ENCODE data around the gene LRRC28.

LRRC28 gene

GRCh38 chr15:99295840-99296239 is 44.6 kb downstream of the LRRC28 start:
- DNase-seq (ENCODE audit: low read depth) = no peak
- H3K4me3 ChIP-seq (ENCODE audit: low read depth, low read length) = no peak overlapping the region

DNA sequence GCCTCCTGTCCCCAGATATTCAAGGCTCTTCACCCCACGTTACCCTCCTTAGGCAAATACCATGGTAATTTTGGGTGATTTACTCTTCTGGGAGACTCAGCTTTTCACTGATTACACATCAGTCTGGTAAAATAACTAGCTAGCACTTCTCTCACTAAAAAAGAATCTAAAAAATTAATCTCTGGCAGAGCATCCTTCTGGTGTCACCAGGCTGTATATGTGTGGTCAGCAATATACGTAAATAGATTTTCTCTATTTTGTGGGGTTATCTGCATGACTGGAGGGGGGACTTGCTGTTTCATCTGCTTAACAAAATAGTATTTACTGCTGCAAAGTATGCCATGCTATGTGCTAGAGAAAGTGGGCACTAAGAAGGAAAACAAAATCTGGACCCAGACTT is 45.1 kb downstream of the LRRC28 start:
- no peak overlapping the region for H3K4me3 ChIP-seq (ENCODE audit: low read depth, low read length)

DNA sequence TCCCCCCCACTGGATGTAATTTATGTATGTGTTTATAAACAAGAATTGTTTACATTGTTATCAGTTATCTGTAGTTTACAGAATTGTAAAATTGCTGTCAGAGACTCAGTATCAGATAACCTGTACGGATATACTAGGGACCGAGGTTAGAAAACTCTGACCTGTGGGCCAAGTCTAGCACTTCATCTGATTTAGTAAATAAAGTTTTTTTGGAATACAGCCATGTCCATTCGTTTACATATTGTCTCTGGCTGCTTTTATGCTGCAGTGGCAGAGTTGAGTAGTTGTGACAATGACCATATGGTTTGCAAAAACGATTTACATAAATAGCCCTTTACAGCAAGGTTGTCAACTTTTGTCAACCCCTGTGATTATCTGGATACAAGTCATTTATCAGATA is 52.6 kb downstream of the LRRC28 start:
- no peak for DNase-seq (ENCODE audit: low read depth)
- H3K4me3 ChIP-seq (ENCODE audit: low read depth, low read length) = no peak overlapping the region

More for the DNA sequence above, 45.1 kb downstream of the LRRC28 start:
- DNase-seq (ENCODE audit: low read depth) = no peak

DNA sequence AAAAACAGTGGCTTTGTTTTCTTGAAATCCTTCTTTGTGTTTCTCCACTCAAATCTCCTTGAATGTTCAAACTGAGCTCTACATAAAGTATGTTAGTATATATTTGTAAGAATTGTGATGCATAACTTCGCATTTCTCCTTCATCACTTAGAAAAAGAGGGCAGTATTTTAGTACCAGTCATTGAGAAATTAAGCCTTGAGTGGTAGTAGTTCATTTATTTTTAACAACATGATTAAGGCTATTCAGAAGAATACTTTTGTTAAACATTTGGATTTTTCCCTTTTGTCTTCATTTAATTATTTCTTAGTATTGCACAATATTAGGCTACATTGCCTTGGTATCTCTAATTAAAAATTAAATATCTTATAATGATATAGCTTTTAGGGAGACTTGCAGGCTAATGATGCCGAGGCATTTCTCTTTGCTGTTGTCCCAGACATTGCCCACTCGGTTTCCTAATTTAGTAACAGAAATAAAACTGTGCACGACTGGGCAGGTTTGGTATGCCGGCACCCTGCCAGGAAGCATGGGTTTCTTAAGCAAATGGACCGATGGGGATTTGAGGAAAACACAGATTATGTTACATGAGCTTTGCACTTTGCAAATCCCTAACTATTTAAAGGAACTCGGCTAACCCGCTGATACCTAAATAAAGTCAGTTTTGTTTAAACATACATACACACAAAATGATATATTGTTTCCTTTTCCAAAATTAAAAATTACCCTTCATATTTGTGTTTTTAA is 54.7 kb downstream of the LRRC28 start:
- no peak overlapping the region for H3K4me3 ChIP-seq (ENCODE audit: low read depth, low read length)
- DNase-seq (ENCODE audit: low read depth) = peak; percentile 89

DNA sequence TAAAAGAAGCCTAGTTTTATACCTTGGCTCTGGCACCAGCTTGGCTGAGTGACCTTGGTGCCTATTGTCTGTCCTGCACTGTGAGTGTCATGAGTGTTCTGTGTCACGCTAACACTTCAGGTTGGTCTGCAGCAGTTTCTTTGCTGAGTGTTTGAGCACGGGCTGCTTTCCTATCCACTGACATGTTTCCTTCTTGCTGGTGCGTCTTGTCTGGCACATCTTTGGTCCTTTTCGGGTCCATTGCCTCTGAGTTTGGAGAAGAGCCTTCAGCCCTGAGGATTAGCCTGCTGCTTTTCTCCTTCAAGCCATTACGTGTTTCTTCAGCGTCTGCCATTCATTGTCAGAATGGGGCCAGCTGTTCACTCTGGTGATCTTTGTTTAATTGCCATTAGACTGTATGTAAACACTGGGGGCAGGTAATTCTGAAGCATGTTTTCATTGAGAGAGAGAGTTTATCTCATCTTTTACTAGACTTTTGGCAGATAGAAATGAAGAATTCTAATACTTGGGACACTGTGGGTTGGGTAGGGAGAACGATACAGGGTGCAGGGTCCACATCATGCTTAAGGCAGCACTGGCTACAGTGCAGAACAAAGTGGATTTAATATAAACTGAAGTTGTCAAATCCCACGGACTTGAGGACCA is 55.5 kb downstream of the LRRC28 start:
- H3K4me3 ChIP-seq (ENCODE audit: low read depth, low read length) = no peak overlapping the region
- no peak for DNase-seq (ENCODE audit: low read depth)

- no peak overlapping the region for H3K4me3 ChIP-seq (ENCODE audit: low read depth, low read length)
- DNase-seq (ENCODE audit: low read depth) = no peak
Observed at GRCh38 chr15:99307735-99308134, 56.5 kb downstream of the LRRC28 start.

DNA sequence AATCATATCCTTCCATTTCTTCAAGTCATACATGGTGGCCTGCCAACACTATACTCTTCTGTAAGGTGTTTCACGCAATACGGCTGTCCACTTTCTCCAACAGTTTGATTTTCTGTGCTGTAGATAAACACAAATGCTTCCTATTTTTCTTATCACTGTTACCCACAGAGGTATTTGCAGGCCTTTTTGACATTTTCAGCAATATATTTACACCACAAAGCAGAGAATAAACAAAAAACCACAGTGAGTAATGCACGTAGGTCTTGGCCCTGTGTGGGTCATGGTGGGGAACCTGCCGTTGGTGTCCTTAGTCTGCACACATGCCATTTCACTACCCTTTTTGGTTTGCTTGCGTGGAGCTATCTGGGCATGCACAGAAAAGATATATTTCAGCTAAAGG is 59.5 kb downstream of the LRRC28 start:
- DNase-seq (ENCODE audit: low read depth) = no peak
- no peak overlapping the region for H3K4me3 ChIP-seq (ENCODE audit: low read depth, low read length)

DNA sequence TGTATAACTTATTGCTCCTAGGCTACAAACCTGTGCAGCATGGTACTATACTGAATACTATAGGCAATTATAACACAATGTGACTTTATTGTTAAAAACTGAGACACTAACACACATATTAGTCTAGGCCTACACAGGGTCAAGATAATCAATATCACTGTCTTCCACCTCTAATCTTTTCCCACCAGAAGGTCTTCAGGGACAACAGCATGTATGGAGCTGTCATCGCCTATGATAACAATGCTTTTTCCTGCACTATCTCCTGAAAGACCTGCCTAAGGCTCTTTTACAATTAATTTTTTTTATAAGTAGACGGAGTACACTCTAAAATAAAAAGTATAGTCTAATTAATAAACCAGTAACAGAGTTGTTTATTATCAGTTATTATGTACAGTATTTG is 60.9 kb downstream of the LRRC28 start:
- DNase-seq (ENCODE audit: low read depth) = no peak
- no peak overlapping the region for H3K4me3 ChIP-seq (ENCODE audit: low read depth, low read length)

GRCh38 chr15:99312794-99313193 is 61.5 kb downstream of the LRRC28 start:
- H3K4me3 ChIP-seq (ENCODE audit: low read depth, low read length) = no peak overlapping the region
- DNase-seq (ENCODE audit: low read depth) = no peak

GRCh38 chr15:99315636-99316035 is 64.4 kb downstream of the LRRC28 start:
- H3K4me3 ChIP-seq (ENCODE audit: low read depth, low read length) = no peak overlapping the region
- DNase-seq (ENCODE audit: low read depth) = no peak

DNA sequence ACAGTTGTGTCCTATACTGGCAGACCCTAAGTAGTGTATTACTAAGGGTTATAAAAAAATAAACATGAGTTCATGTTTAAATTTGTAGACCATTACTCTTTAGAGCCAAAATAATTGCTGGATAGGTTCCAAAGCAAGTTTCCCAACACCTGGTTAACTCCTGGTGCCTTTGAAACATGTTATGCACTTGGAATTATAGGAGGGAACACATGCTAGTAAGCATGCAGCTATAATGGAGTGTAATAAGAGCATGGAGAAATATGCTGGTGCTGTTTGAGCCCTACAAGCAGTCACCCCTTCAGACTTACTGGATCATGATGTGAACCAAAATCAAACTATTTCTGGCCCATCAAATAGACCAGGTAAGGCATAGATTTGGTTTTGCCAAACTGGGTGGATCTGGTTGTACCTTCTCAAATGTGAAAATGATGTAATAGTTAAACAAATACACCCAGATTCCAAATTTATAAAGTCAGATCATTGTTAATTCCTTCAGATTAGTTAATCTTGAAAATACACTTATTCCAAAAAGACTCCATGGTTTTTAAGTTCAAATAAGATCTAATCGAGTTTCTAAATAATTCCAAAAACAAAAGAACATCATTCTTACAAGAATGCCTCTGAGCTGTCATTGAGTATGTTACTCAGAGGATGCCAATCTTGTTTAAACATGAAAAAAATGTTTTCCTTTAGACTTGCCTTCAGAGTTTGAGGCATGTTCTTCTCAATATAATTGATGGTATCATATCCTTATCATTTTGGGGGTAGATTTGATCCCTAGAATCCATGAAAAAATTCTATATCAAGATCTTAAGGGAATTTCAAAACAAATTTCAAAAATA is 69.3 kb downstream of the LRRC28 start:
- H3K4me3 ChIP-seq (ENCODE audit: low read depth, low read length) = no peak overlapping the region
- DNase-seq (ENCODE audit: low read depth) = no peak

DNA sequence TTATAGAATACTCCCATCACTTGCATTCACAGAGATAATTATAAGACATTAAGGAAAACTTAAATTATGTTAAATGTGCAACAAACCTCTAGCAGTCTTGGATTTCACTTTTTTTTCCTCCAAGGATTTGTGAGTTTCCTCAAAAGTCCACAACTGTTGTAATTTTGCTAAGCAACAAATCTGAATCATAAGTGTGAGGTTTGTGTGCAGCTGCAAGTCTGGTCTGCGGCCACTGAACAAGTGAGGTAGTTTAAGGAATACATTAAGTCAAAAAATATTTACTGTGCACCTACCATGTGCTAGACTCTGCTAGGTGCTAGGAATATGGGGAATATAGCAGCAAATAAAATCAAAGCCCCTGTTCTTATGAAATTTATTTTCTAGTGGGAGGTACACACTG is 70.2 kb downstream of the LRRC28 start:
- DNase-seq (ENCODE audit: low read depth) = no peak
- no peak overlapping the region for H3K4me3 ChIP-seq (ENCODE audit: low read depth, low read length)

DNA sequence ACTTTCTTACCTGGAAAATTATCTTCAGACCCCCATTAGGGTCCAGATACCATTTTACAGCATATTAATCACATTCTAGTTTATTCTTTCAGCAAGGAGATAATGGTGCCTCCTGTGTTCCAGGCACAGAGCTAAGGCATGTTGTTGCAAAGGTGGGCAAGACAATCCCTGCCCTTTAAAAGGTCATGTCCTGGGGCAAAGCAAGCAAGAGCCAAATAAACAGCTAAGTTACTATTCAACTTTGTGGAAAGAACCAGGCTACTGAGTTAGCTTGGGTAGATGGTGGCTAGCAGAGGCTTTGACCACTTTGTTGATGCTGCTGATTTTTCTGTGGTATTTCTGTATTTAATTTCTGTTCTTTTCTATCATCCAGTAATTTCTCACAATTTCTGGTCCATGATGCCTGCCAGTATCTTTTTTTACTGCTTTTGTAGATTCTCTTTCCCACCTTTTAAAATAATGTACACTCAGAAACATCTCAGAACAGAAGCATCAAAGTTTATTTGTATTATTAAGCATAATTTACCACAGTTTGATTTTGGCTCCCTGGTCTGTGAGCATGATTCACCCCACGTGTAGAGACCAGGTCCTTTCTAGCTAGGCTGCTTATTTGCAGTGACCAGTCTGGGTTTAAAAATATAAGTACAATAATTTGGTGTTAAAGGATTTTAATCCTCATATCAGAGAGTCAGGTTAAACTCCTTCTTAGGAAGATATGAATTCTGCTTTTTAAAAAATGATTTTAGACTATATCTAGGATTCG is 71.5 kb downstream of the LRRC28 start:
- no peak overlapping the region for H3K4me3 ChIP-seq (ENCODE audit: low read depth, low read length)
- no peak for DNase-seq (ENCODE audit: low read depth)

DNA sequence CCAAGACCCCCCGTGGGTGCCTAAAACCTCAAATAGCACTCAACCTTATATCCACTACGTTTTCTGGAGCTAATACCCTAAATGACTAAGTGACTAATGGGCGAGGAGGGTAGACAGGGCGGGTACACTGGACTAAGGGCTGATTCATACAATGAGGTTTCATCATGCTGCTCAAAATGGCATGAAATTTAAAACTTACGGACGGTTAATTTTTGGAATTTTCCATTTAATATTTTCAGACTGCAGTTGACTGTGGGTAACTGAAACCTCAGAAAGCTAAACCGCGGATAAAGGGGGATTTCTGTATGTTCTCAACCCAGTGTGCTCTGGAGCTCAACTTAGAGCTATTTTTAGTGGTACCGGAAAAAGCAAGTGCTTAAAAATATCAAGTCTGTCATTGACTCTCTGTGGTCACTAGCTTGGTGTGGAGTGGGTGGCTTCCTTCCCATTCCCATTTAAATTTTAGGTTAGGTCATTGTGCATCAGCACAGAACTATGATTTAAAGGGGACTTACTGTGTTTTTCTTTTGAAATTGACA is 72.9 kb downstream of the LRRC28 start:
- peak overlapping the region; percentile 31 for H3K4me3 ChIP-seq (ENCODE audit: low read depth, low read length)
- DNase-seq (ENCODE audit: low read depth) = peak; percentile 60

- no peak overlapping the region for H3K4me3 ChIP-seq (ENCODE audit: low read depth, low read length)
- DNase-seq (ENCODE audit: low read depth) = no peak
Observed at GRCh38 chr15:99324700-99325099, 73.4 kb downstream of the LRRC28 start.

DNA sequence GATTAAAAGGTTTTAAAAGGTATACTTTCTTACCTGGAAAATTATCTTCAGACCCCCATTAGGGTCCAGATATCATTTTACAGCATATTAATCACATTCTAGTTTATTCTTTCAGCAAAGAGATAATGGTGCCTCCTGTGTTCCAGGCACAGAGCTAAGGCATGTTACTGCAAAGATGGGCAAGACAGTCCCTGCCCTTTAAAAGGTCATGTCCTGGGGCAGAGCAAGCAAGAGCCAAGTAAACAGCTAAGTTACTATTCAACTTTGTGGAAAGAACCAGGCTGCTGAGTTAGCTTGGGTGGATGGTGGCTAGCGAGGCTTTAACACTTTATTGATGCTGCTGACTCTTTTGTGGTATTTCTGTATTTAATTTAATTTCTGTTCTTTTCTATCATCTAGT is 75.0 kb downstream of the LRRC28 start:
- H3K4me3 ChIP-seq (ENCODE audit: low read depth, low read length) = no peak overlapping the region
- no peak for DNase-seq (ENCODE audit: low read depth)

GRCh38 chr15:99328106-99329072 is 77.1 kb downstream of the LRRC28 start:
- no peak overlapping the region for H3K4me3 ChIP-seq (ENCODE audit: low read depth, low read length)
- DNase-seq (ENCODE audit: low read depth) = no peak

GRCh38 chr15:99331381-99331780 is 80.1 kb downstream of the LRRC28 start:
- no peak for DNase-seq (ENCODE audit: low read depth)
- no peak overlapping the region for H3K4me3 ChIP-seq (ENCODE audit: low read depth, low read length)
